H9 (cell line): ENCODE data around the gene RAB3B. TPM values are rescaled to one million over a fixed set of nuclear protein-coding genes. Genes with fewer than 3 reads are reported as not detected.

Experiments
- DNase-seq: peaks from one replicate; pipeline ENCODE4 v3.0.0-alpha.2; 2017
- H2AFZ ChIP-seq: one replicate; pipeline ENCODE4 v1.6.1; 2013; ENCODE audit warnings: mild to moderate bottlenecking, low read length, control low read depth, moderate library complexity
- H2AK5ac ChIP-seq: 2 replicates; pipeline ENCODE4 v1.6.1; 2013; ENCODE audit warnings: low read length, control low read depth, mixed read lengths; ENCODE audit not compliant: insufficient read length
- H2BK120ac ChIP-seq: one replicate; pipeline ENCODE4 v1.6.1; 2013; ENCODE audit warnings: low read depth, mild to moderate bottlenecking, low read length, control low read depth, inconsistent platforms; ENCODE audit not compliant: poor library complexity, severe bottlenecking
- H2BK12ac ChIP-seq: 2 replicates; pipeline ENCODE4 v1.6.1; 2013; ENCODE audit warnings: low read length, control low read depth, mixed read lengths, low read depth; ENCODE audit not compliant: insufficient read length
- H2BK15ac ChIP-seq: 2 replicates; pipeline ENCODE4 v1.6.1; 2013; ENCODE audit warnings: low read depth, low read length, control low read depth
- H2BK20ac ChIP-seq: one replicate; pipeline ENCODE4 v1.6.1; 2013; ENCODE audit warnings: low read depth, mild to moderate bottlenecking, low read length, control low read depth, inconsistent platforms; ENCODE audit not compliant: poor library complexity, severe bottlenecking
- H2BK5ac ChIP-seq: 2 replicates; pipeline ENCODE4 v1.6.1; 2013; ENCODE audit warnings: low read length, control low read depth, mixed read lengths; ENCODE audit not compliant: insufficient read length
- H3K14ac ChIP-seq: 2 replicates; pipeline ENCODE4 v1.6.1; 2013; ENCODE audit warnings: low read length, control low read depth; ENCODE audit not compliant: insufficient read depth
- H3K18ac ChIP-seq: 2 replicates; pipeline ENCODE4 v1.6.1; 2013; ENCODE audit warnings: low read depth, mild to moderate bottlenecking, mixed read lengths, low read length, control low read depth; ENCODE audit not compliant: insufficient read length
- H3K23ac ChIP-seq: 2 replicates; pipeline ENCODE4 v1.6.1; 2013; ENCODE audit warnings: low read length, control low read depth, mixed read lengths, low read depth; ENCODE audit not compliant: insufficient read length
- H3K23me2 ChIP-seq: 2 replicates; pipeline ENCODE4 v1.6.1; 2013; ENCODE audit warnings: low read depth, mild to moderate bottlenecking, mixed read lengths, low read length, control low read depth; ENCODE audit not compliant: insufficient read length, poor library complexity, severe bottlenecking
- H3K27ac ChIP-seq: 2 replicates; pipeline ENCODE4 v1.5.1; 2013; ENCODE audit warnings: low read length, control low read depth, mixed read lengths, low read depth; ENCODE audit not compliant: insufficient read length
- H3K27me3 ChIP-seq: 2 replicates; pipeline ENCODE4 v1.6.1; 2013; ENCODE audit warnings: low read length, control low read depth, inconsistent platforms; ENCODE audit not compliant: insufficient read depth
- H3K4ac ChIP-seq: 2 replicates; pipeline ENCODE4 v1.6.1; 2013; ENCODE audit warnings: low read depth, mild to moderate bottlenecking, control low read depth, inconsistent platforms, low read length, moderate library complexity
- H3K4me1 ChIP-seq: 2 replicates; pipeline ENCODE4 v1.6.1; 2013; ENCODE audit warnings: low read length, control low read depth, inconsistent platforms; ENCODE audit not compliant: insufficient read depth
- H3K4me2 ChIP-seq: 2 replicates; pipeline ENCODE4 v1.6.1; 2013; ENCODE audit warnings: low read length, control low read depth, mixed read lengths; ENCODE audit not compliant: insufficient read length, insufficient read depth
- H3K56ac ChIP-seq: 2 replicates; pipeline ENCODE4 v1.6.1; 2013; ENCODE audit warnings: low read depth, mild to moderate bottlenecking, mixed read lengths, low read length, control low read depth; ENCODE audit not compliant: insufficient read length
- H3K79me1 ChIP-seq: 2 replicates; pipeline ENCODE4 v1.6.1; 2013; ENCODE audit warnings: low read depth, mild to moderate bottlenecking, moderate library complexity, low read length, control low read depth, inconsistent platforms; ENCODE audit not compliant: insufficient read depth, poor library complexity, severe bottlenecking
- H3K79me2 ChIP-seq: 2 replicates; pipeline ENCODE4 v1.6.1; 2013; ENCODE audit warnings: low read length, control low read depth, inconsistent platforms; ENCODE audit not compliant: insufficient read depth
- H3K9ac ChIP-seq: 2 replicates; pipeline ENCODE4 v1.6.1; 2013; ENCODE audit warnings: low read length, control low read depth, mixed read lengths; ENCODE audit not compliant: insufficient read length; ENCODE audit errors: extremely low read depth
- H3K9me3 ChIP-seq: one replicate; pipeline ENCODE4 v1.6.1; 2013; ENCODE audit warnings: low read depth, low read length, inconsistent platforms; ENCODE audit not compliant: control insufficient read depth
- H3T11ph ChIP-seq: one replicate; pipeline ENCODE4 v1.6.1; 2013; ENCODE audit warnings: mild to moderate bottlenecking, low read length, control low read depth, inconsistent platforms
- H4K20me1 ChIP-seq: one replicate; pipeline ENCODE4 v1.6.1; 2013; ENCODE audit not compliant: control insufficient read depth, insufficient read length, insufficient read depth
- H4K5ac ChIP-seq: 2 replicates; pipeline ENCODE4 v1.6.1; 2013; ENCODE audit warnings: low read depth, mild to moderate bottlenecking, mixed read lengths, low read length, control low read depth; ENCODE audit not compliant: insufficient read length
- H4K8ac ChIP-seq: replicated peaks from 2 replicates; pipeline ENCODE4 v1.6.1; 2013; ENCODE audit warnings: low read length, control low read depth, mixed read lengths, low read depth; ENCODE audit not compliant: insufficient read length
- H4K91ac ChIP-seq: 2 replicates; pipeline ENCODE4 v1.6.1; 2013; ENCODE audit warnings: low read depth, mild to moderate bottlenecking, moderate library complexity, mixed read lengths, low read length, control low read depth; ENCODE audit not compliant: insufficient read length
- H3K27ac Mint-ChIP-seq, 3 experiments: 2 replicates in 2 of 3; 3 replicates in 1 of 3; pipeline ENCODE4 v1.8.0; 2020 to 2021; ENCODE audit warnings: mixed read lengths in 3 of 3, mild to moderate bottlenecking in 1 of 3, moderate library complexity in 1 of 3
- H3K27me3 Mint-ChIP-seq: 2 replicates; pipeline ENCODE4 v1.8.0; 2021; ENCODE audit warnings: low read depth, mild to moderate bottlenecking, moderate library complexity, mixed read lengths
- H3K36me3 Mint-ChIP-seq, 3 experiments: 2 replicates in 2 of 3; 3 replicates in 1 of 3; pipeline ENCODE4 v1.8.0; 2020 to 2021; ENCODE audit warnings: low read depth in 3 of 3, mixed read lengths in 3 of 3; ENCODE audit not compliant: insufficient read depth in 1 of 3
- H3K4me1 Mint-ChIP-seq, 2 experiments: 2 replicates each; pipeline ENCODE4 v1.8.0; 2020; ENCODE audit warnings: mixed read lengths in 2 of 2
- H3K4me3 Mint-ChIP-seq, 2 experiments: 2 replicates in 1 of 2; 3 replicates in 1 of 2; pipeline ENCODE4 v1.8.0; 2020 to 2021; ENCODE audit warnings: mild to moderate bottlenecking in 2 of 2, mixed read lengths in 2 of 2, moderate library complexity in 1 of 2
- H3K9me3 Mint-ChIP-seq, 2 experiments: 2 replicates in 1 of 2; 3 replicates in 1 of 2; pipeline ENCODE4 v1.8.0; 2020; ENCODE audit warnings: mild to moderate bottlenecking in 2 of 2, mixed read lengths in 2 of 2, moderate library complexity in 1 of 2
- WGBS: extraction: QIAGEN DNeasy Blood & Tissue Kit; methylation state at CpG from one replicate; pipeline ENCODE4 v1.1.7; 2013; ENCODE audit warnings: missing lambda C conversion rate, low lambda C conversion rate, mixed read lengths; ENCODE audit not compliant: insufficient read length; ENCODE audit errors: extremely low coverage; 5-methylcytosine and 5-hydroxymethylcytosine counted together
- total RNA-seq: library from RNA; stranded (reverse); gene quantifications from 2 replicates; pipeline ENCODE4 v1.2.1, GENCODE V29; 2021
- TF ChIP-seq, protein P1 (sequence below): fragments of 200-600 bp; sonication (generic); conservative IDR thresholded peaks from 3 replicates; pipeline ENCODE4 v1.8.0; 2021; ENCODE audit warnings: antibody characterized with exemption, mild to moderate bottlenecking

The RAB3B gene
- total RNA-seq, 1 experiment from 2014 or later = 30.6 TPM

DNA sequence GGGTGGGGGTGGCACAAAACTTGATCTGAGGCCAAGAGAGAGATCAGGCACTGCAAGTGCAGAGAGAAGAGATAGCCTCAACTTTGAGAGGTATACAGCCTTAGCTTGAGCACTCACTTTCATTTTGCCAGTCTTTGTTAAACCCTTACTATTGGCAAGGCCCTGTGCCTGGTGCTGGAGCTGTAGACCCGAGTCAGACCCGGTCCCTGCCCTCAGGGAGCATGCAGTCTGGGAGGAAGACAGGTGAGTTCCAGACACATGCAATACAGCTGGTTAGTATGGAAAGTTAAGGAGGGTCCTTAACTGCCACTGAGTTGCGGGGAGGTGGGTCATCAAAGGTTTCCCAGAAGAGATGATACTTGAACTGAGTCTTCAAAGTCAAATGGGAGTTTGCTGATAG lies 31.7 kb downstream of the RAB3B start:
- no peaks in the 10 kb centered on the region for H3K27me3 ChIP-seq
- H4K91ac ChIP-seq = no peak overlapping the region
- no peak overlapping the region for H3K14ac ChIP-seq
- H2AK5ac ChIP-seq = no peak overlapping the region
- no peak overlapping the region for H3K27ac ChIP-seq
- no peak overlapping the region for H3T11ph ChIP-seq
- H4K5ac ChIP-seq = no peak overlapping the region
- H2BK5ac ChIP-seq = no peak overlapping the region
- H2BK12ac ChIP-seq = no peak overlapping the region
- H4K8ac ChIP-seq = no peak overlapping the region
- peaks cover 3% of the 10 kb centered on the region for H3K79me1 ChIP-seq
- TF ChIP-seq, protein P1, sequence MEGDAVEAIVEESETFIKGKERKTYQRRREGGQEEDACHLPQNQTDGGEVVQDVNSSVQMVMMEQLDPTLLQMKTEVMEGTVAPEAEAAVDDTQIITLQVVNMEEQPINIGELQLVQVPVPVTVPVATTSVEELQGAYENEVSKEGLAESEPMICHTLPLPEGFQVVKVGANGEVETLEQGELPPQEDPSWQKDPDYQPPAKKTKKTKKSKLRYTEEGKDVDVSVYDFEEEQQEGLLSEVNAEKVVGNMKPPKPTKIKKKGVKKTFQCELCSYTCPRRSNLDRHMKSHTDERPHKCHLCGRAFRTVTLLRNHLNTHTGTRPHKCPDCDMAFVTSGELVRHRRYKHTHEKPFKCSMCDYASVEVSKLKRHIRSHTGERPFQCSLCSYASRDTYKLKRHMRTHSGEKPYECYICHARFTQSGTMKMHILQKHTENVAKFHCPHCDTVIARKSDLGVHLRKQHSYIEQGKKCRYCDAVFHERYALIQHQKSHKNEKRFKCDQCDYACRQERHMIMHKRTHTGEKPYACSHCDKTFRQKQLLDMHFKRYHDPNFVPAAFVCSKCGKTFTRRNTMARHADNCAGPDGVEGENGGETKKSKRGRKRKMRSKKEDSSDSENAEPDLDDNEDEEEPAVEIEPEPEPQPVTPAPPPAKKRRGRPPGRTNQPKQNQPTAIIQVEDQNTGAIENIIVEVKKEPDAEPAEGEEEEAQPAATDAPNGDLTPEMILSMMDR = no peak
- H3K79me2 ChIP-seq = no peaks in the 10 kb centered on the region
- Mint-ChIP-seq H3K27ac (no peak overlapping the region), H3K27me3 (no peaks in the 10 kb centered on the region), H3K36me3 (peaks cover 5 to 38% (median 22%) of the 10 kb centered on the region in 3 experiments; a peak in 6 of 7 replicates), H3K4me3 (no peak overlapping the region; a peak in 1 of 5 replicates), H3K4me1 (peaks cover 29 to 31% of the 10 kb centered on the region in 2 experiments), H3K9me3 (no peaks in the 10 kb centered on the region)
- H3K4ac ChIP-seq = no peak overlapping the region
- H3K23me2 ChIP-seq = no peaks in the 10 kb centered on the region
- H3K4me2 ChIP-seq = no peak overlapping the region
- H3K9me3 ChIP-seq = no peaks in the 10 kb centered on the region
- no peak overlapping the region for H2AFZ ChIP-seq
- no peak for DNase-seq
- H3K56ac ChIP-seq = no peak overlapping the region
- H2BK15ac ChIP-seq = no peak overlapping the region
- no CpG with 5 or more reads among the region's 3 CpGs for WGBS
- H2BK120ac ChIP-seq = no peak overlapping the region
- no peak overlapping the region for H2BK20ac ChIP-seq
- no peak overlapping the region for H3K23ac ChIP-seq
- H3K9ac ChIP-seq = no peak overlapping the region
- H3K18ac ChIP-seq = no peak overlapping the region
- peaks cover 20% of the 10 kb centered on the region for H3K4me1 ChIP-seq
- no peaks in the 10 kb centered on the region for H4K20me1 ChIP-seq
